ENCODE results near the gene POLR2C. TPM values are rescaled to one million over a fixed set of nuclear protein-coding genes. Genes with fewer than 3 reads are reported as not detected.

The POLR2C gene
- total and polyA plus RNA-seq, 2 of the 13 experiments (the other 11 are each of a cell fraction or from before 2014, with no cell fraction given): 104 to 216 TPM

GRCh38 chr16:57479205-57479975 lies 16.9 kb downstream of the POLR2C start (continued):
- no peak for TF ChIP-seq MNT (IDR thresholded peaks at IDR 0.05)
- no peak for TF ChIP-seq KIAA2018 (CRISPR knock-in tag; IDR thresholded peaks at IDR 0.05; ENCODE audit: borderline replicate concordance)
- TF ChIP-seq STAT5B (CRISPR knock-in tag; IDR thresholded peaks at IDR 0.05): no peak
- TF ChIP-seq PATZ1 (CRISPR knock-in tag; IDR thresholded peaks at IDR 0.05): peak; percentile 69
- no peak for TF ChIP-seq SMAD3 (CRISPR knock-in tag; IDR thresholded peaks at IDR 0.05)
- TF ChIP-seq ZNF616 (CRISPR knock-in tag; IDR thresholded peaks at IDR 0.05; ENCODE audit: low read depth): no peak
- TF ChIP-seq AGO2 (optimal IDR thresholded peaks at IDR 0.05; ENCODE audit: low read depth, low read length): peak; percentile 64
- TF ChIP-seq ZNF576 (CRISPR knock-in tag; IDR thresholded peaks at IDR 0.05): 0 out of 2 replicates have a peak, but pooled peaks have one; percentile 30
- TF ChIP-seq ZNF256 (CRISPR knock-in tag; conservative IDR thresholded peaks at IDR 0.05): no peak
- no peak for TF ChIP-seq KDM6A (CRISPR knock-in tag; IDR thresholded peaks at IDR 0.05; ENCODE audit: low read depth)
- TF ChIP-seq DR1 (CRISPR knock-in tag; IDR thresholded peaks at IDR 0.05): 0 out of 2 replicates have a peak, but pooled peaks have one; percentile 25
- TF ChIP-seq HNRNPL (IDR thresholded peaks at IDR 0.05; ENCODE audit: low read depth, low read length): peak; percentile 53; the same call in 1 of the 2 replicates
